Eye (tissue), 1 donor: ENCODE measurements around the gene PTTG1IP2.

Experiments
- DNase-seq: peaks from one replicate; pipeline ENCODE4 v3.0.0-alpha.2; 2015

PTTG1IP2 gene

DNA sequence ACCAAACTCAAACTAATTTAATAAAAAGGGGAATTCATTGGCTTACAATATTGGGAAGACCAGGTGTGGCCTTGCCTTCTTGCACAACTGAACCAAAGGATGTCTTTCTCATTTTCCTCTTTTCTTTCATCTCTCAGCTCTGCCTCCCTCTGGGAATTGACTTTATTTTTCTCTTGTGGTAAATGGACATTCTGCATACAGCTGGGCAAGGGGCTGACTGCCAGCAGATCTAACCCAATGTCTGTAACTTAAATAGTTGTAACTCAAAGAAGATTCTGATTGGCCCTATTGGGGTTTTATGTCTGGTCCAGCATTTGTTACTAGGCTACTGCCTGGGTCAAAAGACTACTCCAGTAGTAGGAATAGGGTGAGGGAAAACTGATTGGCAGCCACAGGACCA lies 15.3 kb downstream of the PTTG1IP2 start:
- DNase-seq: no peak

DNA sequence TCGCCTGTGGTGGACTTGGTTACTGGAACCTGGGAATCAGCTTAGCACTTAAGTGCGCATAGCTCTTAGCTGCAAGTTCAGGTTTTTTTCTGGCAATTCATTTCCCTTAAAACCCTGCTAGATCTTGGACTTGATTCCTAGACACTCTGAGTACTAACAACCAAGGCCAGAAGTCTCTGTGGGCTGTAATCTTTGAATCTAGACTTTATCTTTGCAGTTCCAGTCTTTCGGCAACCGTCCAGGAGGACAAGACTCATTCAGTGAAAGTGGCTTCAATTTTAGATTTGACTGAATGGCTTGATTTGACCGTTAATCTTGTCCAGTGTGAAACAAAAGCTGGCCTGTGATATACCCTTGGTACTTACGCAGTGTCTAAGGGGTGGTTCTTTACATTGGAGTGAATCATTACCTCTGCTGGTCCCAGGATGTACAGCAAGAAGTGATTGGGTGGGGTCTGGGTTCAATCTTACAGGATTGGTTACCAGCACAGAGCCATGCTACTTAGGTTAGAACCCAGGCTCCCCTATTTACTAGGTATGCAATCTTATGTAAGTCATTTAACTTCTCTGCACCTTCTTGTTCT lies 16.4 kb downstream of the PTTG1IP2 start:
- no peak for DNase-seq

DNA sequence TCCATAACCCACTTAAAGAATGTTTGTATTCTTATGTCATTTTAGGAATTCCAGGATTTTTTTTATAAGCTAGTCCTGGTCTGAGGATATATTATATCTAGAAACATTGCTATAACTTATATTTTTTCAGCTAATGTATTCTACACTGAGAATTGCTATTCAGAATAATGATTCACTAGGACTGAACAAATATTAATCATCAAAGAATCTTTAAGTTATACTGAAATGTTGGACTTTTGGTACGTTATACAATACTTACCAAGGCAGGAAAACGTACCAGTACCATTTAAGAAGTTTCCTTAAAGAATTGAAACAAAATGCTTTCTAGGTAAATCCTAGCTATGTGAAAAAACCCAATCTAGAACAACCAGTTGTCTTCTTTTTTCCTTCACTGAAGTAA lies 18.4 kb downstream of the PTTG1IP2 start:
- no peak for DNase-seq

DNA sequence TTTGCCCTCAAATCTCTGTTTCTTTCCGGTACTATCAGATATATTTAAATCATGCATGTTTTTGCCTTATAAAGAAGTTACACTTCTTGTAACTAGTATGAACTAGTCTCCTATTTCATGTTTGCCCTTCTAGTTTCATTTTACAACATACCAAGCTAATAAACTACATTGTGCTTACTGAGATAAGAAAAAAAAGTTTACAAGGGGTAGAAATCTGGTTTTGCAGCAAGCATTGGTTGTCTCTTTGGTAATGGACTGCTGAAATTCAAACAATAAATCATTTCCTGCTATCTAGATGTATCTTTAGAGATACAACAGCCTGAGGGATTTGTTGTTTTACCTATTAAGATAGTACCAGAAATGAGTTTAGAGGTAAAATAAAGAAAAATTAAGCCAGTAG lies 18.8 kb downstream of the PTTG1IP2 start:
- no peak for DNase-seq

DNA sequence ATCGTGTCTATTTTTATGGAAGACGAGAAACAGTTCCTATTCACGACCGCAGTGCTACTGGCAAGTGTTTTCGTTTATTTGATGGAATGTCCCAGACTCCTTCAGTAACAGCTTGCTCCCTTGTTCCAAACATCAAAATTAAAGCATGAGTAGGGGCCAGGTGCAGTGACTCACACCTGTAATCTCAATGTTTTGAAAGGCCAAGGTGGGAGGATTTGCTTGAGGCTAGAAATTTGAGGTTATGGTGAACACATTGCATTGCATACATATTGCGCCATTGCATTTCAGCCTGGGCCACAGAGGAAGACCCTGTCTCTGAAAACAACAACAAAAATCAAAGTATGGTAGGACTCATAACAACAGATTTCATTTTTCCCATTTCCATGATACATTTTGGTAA lies 22.8 kb downstream of the PTTG1IP2 start:
- no peak for DNase-seq

DNA sequence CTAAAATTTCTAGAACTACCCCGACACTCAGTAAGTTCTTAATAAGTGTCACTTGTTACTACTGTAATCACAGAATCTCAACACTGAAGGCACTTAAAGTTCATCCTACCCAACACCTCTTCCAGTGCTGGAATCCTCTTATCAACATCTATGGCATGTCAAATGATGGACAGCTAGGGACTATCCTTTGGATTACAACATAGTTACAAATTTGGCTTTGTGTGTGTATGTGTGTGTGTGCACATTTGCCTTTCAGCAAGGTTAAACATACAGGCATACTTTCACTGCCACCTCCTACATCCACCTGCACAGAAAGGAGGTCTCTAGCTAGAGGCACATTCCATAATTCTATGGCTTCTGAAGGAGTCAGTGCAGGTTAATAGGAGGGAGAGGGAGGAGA lies 25.8 kb downstream of the PTTG1IP2 start:
- DNase-seq: no peak

DNA sequence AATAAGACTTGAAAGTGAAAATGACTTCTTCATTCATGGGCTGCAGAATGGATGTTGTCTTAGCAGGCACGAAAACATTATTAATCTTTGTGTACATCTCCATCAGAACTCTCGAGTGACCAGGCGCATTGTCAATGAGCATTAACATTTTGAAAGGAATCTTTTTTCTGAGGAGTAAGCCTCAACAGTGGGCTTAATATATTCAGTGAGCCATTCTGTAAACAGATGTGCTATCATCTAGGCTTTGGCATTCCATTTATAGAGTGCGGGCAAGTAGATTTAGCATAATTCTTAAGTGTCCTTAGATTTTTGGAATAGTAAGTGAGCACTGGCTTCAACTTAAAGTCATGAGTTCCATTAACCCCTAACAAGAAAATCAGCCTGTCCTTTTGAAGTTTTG lies 33.1 kb downstream of the PTTG1IP2 start:
- no peak for DNase-seq

DNA sequence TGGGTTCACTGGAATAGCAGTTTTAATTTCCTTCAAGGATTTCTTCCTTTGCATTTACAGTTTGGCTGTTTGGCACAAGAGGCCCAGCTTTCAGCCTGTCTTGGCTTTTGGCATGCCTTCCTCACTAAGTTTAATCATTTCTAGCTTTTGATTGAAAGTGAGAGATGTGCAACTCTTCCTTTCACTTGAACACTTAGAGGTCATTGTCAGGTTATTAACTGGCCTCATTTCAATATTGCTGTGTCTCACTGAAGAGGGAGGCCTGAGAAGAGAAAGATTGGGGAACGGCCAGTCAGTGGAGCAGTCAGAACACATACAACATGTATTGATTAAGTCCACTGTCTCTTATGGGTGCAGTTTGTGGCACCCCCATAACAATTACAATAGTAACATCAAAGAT lies 33.9 kb downstream of the PTTG1IP2 start:
- DNase-seq: no peak

DNA sequence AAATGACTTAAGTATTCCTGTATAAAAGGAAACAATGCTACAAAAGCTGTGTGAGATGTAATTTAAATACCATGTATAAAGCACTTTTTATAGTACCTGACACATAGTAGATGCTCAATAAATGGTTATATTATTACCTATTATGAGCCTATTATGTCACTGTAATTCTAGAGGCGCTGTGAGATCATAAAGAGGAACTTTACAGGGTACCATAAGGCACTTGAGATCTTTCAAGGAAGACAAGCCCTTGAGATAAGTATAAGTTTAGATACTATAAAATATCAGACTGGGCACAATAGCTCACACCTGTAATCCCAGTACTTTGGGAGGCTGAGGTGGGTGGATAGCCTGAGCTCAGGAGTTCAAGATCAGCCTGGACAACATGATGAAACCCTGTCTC lies 38.3 kb downstream of the PTTG1IP2 start:
- DNase-seq: no peak

DNA sequence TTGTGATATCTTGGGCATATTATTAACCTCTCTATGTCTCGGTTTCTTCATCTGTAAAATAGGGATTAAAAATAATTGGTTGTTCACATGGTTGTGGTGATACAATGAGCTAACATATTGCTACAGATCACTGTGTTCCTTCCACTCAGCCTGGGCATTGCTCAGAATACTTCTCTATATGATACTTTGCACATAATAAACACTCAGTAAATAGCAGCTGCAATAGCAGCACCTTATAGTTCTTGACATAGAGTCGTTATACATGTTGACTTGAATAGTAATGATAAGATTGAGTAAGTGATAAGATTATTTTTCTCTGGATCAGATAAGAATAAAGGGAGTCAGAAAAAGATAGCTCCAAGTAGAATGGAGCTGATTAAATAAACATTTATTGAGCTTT lies 42.3 kb downstream of the PTTG1IP2 start:
- DNase-seq: no peak

DNA sequence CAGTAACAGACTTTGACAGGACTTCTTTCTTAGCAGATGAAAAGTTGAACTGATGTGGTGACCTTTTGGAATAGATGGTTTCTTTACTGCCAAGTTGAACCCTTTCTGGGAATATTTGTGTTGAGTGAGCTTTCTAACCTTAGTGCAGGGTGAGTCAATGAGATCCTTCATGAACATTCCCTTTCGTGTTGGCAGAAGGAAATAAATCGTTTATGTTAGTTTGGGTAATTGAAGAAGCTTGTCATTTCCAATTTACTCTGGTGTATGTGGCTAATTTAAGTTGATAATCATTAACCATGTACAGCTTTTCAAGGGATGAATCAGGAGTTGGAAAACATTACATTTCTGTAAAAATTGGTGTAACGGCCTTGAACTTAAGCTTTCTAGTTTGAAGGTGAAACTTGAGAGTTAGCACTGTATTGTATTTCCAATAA lies 43.4 kb downstream of the PTTG1IP2 start:
- DNase-seq: peak; percentile 58

DNA sequence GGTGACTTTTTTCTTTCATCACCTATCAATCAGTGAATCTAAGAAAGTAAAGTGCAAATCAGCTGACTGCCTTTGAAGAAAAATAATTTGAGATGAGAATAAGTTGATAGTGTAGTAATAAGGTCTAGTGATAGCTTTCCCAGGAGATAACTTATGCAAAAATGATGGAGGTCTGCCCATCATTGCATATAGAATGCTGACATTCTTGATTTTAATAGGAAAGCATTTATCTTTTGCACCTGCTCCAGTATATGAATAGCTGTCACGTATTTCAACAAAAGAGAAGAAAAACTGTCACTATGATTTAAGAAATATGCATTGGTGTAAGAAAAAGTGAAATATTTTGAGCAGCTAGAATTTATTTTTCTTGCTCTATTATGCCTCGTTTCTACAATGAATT lies 46.8 kb downstream of the PTTG1IP2 start:
- peak; percentile 58 for DNase-seq

DNA sequence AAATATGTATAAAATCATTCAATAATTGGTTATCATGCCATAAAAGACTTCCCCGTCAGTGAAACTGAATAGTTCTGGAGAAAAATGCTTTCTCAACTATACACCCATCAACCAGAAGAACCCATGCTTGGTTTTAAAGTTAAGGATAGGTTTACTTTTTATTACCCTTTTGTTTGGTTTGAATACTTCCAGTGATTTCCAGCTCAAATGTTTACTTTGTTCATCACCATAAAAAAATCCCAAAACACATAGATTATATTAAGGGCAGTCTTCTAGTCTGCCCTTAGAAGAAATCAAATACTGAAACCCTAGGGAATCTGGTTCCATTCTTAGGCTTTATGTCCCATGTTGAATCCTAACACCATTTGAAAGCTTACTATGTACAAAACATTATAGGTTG lies 49.2 kb downstream of the PTTG1IP2 start:
- no peak for DNase-seq

DNA sequence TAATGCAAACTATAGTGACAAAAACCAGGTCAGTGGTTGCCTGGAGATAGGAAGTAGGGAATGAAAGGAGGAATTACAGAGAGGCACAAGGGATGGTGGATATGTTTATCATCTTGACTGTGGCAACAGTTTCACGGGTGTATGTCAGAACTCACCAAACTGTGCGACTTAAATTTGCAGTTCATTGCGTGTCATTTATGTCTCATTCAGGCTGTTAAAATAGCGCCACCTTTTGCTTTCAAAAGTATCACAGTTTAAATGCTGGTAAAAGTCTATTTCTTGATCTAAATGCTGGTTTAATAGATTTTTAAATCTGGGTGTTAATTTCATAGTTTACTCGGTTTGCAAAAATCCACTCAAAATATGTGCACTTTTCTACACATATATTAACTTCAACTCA lies 51.0 kb downstream of the PTTG1IP2 start:
- no peak for DNase-seq

DNA sequence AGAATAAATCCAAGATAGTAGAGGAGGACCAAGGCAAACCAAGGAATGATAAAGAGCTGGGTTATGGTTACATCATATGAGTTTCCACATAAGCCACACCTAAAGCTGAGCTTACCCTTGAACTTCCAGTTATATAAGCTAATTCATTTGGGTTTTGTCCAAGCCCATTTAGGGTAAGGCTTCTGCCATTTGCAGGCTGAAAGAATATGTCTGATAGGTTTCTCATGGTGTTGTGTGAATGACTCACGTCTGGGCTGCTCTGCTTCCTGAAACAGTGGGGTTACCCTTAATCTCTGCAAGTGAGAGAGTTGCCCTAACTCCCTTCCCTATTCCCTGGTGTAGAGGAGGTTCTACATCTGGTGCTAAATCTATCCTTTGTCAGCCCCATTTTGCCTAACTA lies 60.8 kb downstream of the PTTG1IP2 start:
- no peak for DNase-seq

DNA sequence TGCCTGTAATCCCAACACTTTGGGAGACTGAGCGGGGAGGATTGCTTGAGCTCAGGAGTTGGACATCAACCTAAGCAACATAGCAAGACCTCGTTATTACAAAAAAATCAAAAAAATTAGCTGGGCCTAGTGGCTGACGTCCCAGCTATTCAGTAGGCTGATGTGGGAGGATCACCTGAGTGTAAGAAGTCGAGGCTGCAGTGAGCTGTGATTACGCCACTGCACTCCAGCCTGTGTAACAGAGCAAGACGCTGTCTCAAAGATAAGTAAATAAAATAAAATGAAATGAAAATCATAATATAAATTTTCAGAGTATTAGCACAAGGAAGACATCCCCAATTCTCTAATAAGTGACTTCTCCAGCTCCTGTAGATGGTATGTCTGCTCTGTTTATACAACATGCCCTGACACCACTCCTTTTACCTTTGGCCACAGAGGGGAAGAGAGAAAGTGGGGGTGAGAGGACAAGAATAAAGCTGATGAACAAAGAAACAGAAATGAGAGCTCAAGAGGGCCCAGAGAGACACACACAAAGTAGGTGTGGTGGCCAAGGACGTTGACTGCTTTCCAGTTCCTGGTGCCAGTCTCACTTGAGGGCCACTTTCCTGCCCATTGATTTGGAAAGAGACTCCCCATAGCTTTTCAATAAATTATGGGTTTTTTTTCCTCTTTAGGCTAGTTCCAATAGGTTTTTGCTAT lies 62.9 kb downstream of the PTTG1IP2 start:
- DNase-seq: no peak

DNA sequence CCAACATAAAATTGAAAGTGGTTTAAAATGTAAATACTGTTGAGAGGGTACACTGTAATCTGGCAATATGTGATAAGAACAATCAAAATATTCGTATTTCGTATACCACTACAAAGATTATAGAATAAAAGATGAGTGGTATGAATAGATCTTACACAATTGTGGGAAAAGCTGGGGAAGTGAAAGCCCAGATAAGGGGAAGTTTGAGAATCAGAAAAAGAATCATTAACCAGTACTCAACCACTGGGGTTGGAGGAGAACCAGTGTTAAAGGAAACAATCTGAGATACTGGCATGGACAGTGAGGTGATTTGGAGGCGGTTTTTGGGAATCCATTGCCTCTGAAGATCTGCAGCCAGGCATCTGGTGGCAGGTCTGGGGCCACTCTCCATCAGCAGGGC lies 67.0 kb downstream of the PTTG1IP2 start:
- no peak for DNase-seq

DNA sequence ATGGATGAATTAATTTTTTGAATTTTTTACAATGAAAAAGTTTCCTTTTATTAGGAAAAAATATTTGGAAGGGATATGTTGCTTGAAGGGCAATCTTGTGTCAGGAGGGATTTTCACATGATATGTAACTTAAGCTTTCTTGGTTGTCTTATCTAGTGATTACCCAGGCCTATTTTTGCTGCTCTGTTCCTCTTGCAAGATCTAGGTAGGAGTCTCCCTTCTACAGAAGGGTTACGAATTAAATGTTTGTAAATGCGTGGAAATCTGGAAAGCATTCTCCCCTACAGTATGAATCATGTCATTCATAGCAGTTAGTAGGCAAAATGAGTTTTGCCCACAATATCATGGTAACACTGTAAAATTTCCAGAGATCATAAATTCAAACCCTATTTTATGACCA lies 69.0 kb downstream of the PTTG1IP2 start:
- no peak for DNase-seq

DNA sequence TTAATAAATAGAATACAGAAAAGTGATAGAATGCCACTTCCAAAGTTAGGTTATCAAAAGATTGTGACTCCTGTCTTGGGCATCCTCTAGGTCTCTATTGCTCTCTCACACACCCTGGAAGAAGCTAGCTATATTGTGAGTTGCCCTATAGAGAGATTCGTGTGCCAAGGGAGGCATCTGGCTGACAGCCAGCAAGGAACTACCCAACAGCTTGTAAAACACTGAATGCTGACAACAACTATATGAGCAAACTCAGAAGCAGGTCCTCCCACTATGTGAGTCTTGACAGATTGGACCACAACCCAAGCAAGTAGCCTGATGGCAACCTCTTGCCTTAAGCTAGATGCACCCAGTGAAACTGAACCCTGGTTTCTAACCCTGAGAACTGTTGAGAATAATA lies 71.0 kb downstream of the PTTG1IP2 start:
- no peak for DNase-seq

DNA sequence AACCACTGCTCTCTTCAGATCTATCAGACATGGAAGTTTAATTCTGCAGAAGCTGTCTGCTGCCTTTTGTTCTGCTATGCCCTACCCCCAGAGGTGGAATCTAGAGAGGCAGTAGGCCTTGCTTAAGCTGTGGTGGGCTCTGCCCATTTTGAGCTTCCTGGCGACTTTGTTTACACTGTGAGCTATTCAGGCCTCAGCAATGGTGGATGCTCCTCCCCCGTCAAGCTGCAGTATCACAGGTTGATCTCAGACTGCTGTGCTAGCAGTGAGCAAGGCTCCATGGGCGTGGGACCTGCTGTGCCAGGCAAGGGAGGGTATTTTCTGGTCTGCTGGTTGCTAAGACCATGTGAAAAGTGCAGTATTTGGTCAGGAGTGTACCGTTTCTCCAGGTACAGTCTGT lies 81.6 kb downstream of the PTTG1IP2 start:
- no peak for DNase-seq

DNA sequence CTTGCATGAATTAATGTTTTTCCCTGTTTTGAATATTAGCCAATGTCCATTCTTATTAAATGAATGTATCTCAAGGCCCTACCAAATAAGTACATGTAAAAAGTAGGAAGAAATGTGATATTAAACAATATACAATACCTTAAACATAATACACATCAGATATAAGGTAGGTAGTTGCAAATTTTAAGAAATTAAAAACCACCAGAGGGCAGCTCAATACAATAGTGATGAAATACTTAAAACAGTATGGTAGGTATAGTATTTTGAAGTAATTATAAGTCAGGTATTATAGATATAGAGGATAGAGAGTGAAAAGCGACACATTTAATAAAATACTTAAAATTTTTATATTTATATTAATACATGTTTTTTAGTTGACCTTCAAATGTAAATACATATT lies 83.1 kb downstream of the PTTG1IP2 start:
- no peak for DNase-seq

DNA sequence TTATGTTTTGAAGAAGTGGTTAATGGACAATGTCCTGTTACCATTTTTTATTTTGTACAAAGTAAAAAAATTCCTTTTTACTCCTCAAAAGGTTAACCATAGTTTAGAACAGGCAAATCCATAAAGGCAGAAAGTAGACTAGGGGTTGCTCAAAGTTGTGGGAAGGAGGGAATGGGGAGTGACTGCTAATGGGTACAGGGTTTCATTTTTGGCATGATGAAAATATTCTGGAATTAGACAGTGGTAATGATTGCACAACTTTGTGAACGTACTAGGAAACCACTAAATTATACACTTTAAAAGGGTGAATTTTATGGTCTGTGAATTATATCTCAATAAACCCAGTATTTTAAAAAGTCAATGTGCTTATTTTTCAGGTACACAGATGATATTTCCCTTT lies 91.3 kb downstream of the PTTG1IP2 start:
- DNase-seq: no peak
